ENCODE results near the gene NME3.
"Not testable (repeated sequence)": the region's sequence is repeated elsewhere in the genome, so short reads cannot be mapped to it uniquely, and the experiment has no call there.

NME3 gene

GRCh38 chr16:1745900-1746692 is 25.2 kb downstream of the NME3 start:
- no peak for DNase-seq

- DNase-seq: no peak
These were observed 26.0 kb downstream of the NME3 start for GRCh38 chr16:1745181-1745899.

- DNase-seq: no peak
These were observed 27.0 kb downstream of the NME3 start for GRCh38 chr16:1744338-1744840.

- no peak for DNase-seq
These were observed 27.7 kb downstream of the NME3 start for GRCh38 chr16:1743376-1744337.

GRCh38 chr16:1741553-1742165 is 29.7 kb downstream of the NME3 start:
- no peak for DNase-seq

GRCh38 chr16:1740781-1741490 is 30.4 kb downstream of the NME3 start:
- DNase-seq: no peak

GRCh38 chr16:1740234-1740633 is 31.1 kb downstream of the NME3 start:
- no peak for DNase-seq

- no peak for DNase-seq
These were observed 36.5 kb downstream of the NME3 start for GRCh38 chr16:1734816-1735215.

GRCh38 chr16:1734123-1734522 is 37.2 kb downstream of the NME3 start:
- no peak for DNase-seq

- DNase-seq: not testable (repeated sequence)
These were observed 38.8 kb downstream of the NME3 start for GRCh38 chr16:1732551-1732987.

- DNase-seq: no peak
These were observed 39.3 kb downstream of the NME3 start for GRCh38 chr16:1732071-1732470.

GRCh38 chr16:1731603-1732002 is 39.7 kb downstream of the NME3 start:
- DNase-seq: no peak

- DNase-seq: no peak
These were observed 40.3 kb downstream of the NME3 start for GRCh38 chr16:1731073-1731472.

- DNase-seq: no peak
These were observed 41.9 kb downstream of the NME3 start for GRCh38 chr16:1729445-1729844.

- no peak for DNase-seq
These were observed 42.3 kb downstream of the NME3 start for GRCh38 chr16:1729026-1729425.

GRCh38 chr16:1727651-1728624 is 43.4 kb downstream of the NME3 start:
- DNase-seq: no peak

- DNase-seq: no peak
These were observed 44.5 kb downstream of the NME3 start for GRCh38 chr16:1726661-1727502.

- no peak for DNase-seq
These were observed 46.9 kb downstream of the NME3 start for GRCh38 chr16:1724491-1724890.

GRCh38 chr16:1723450-1724147 is 47.7 kb downstream of the NME3 start:
- DNase-seq: peak; percentile 58
